Measurements from ENCODE around the gene NUAK1.

NUAK1 gene

DNA sequence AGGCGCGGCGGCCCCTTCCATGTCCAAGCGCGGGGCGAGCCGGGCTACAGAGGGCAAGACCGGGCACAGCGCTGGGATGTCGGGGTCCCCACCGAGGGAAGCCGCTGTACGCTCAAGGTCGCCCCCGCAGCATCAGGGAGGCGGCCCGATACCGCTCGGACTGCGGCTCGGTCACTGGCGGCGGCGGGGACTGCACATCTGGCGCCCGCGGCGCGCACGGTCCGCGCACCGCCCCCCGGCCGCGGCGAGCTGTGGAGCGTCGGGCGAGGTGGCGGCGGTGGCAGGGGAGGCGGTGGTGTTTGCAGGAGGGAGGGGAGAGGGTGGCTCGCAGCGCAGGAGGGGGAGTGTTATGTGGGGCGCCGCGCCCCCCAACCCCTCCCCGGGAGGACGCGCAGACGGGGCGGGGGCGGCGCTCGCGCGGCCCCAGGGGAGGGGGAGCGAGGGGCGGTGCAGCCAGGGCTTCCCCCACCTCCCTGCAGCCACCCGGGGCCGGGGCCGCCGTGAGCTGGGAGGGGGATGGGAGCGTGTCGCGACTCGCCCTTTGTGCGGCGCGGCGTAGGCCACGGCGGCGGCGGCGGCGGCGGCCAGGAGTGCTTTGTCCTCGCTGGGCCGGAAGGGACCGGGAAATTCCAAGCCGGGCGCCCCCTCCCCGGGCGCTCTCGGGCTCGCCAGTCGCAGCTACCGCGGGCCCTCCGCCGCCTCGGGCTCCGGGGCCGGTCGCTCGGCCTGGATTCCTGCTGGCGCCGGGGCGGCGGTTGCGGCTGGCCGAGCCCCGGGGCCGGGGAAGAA is at the start of gene NUAK1:
Gene NUAK1 (minus strand): TSS at position 322 of the 789 bp plus-strand sequence. CDS start 301 bp downstream, at position 21.
- ATAC-seq: peak; percentile 45
- no peak for TF ChIP-seq TCF4 (CRISPR knock-in tag; IDR thresholded peaks at IDR 0.05; ENCODE audit: borderline replicate concordance)
- TF ChIP-seq ZNF70 (CRISPR knock-in tag; IDR thresholded peaks at IDR 0.05): no peak
- no peak for TF ChIP-seq PPARA (CRISPR knock-in tag; IDR thresholded peaks at IDR 0.05; ENCODE audit: borderline replicate concordance)
- TF ChIP-seq TOX (CRISPR knock-in tag; IDR thresholded peaks at IDR 0.05; ENCODE audit: borderline replicate concordance): no peak
- no peak for TF ChIP-seq BACH2 (CRISPR knock-in tag; IDR thresholded peaks at IDR 0.05; ENCODE audit: borderline replicate concordance)
- TF ChIP-seq ISL1 (CRISPR knock-in tag; IDR thresholded peaks at IDR 0.05): no peak

DNA sequence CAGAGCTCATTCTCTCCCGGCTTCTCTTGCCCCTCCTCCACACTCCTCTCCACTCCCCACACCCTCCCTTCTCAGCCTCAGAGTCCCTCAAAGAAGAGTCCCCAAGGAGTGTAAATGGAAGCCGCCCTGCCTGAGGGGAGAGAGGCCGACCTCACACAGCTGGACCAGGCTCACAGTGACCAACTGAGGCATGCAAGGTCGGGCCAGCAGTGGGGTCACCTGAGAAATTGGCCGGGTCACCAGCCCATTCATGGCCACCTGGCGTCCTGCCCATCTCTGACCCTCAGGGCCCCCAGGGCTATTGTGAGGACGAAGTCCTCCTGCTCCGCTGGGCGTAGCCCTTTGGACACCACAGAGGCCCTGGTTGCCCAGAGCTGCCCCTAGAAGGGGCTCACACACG is 49.5 kb upstream of the NUAK1 start:
- ATAC-seq: no peak
- no peak for TF ChIP-seq SNAI2 (CRISPR knock-in tag; IDR thresholded peaks at IDR 0.05)
- TF ChIP-seq TOX (CRISPR knock-in tag; IDR thresholded peaks at IDR 0.05; ENCODE audit: borderline replicate concordance): no peak
- no peak for TF ChIP-seq PPARA (CRISPR knock-in tag; IDR thresholded peaks at IDR 0.05; ENCODE audit: borderline replicate concordance)
- TF ChIP-seq OSR1 (CRISPR knock-in tag; IDR thresholded peaks at IDR 0.05): no peak
- no peak for TF ChIP-seq ISL1 (CRISPR knock-in tag; IDR thresholded peaks at IDR 0.05)
- TF ChIP-seq CSDC2 (CRISPR knock-in tag; IDR thresholded peaks at IDR 0.05): no peak
- TF ChIP-seq, protein P1, sequence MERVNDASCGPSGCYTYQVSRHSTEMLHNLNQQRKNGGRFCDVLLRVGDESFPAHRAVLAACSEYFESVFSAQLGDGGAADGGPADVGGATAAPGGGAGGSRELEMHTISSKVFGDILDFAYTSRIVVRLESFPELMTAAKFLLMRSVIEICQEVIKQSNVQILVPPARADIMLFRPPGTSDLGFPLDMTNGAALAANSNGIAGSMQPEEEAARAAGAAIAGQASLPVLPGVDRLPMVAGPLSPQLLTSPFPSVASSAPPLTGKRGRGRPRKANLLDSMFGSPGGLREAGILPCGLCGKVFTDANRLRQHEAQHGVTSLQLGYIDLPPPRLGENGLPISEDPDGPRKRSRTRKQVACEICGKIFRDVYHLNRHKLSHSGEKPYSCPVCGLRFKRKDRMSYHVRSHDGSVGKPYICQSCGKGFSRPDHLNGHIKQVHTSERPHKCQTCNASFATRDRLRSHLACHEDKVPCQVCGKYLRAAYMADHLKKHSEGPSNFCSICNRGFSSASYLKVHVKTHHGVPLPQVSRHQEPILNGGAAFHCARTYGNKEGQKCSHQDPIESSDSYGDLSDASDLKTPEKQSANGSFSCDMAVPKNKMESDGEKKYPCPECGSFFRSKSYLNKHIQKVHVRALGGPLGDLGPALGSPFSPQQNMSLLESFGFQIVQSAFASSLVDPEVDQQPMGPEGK (CRISPR knock-in tag; IDR thresholded peaks at IDR 0.05; ENCODE audit: borderline replicate concordance): no peak
- TF ChIP-seq, protein P2, sequence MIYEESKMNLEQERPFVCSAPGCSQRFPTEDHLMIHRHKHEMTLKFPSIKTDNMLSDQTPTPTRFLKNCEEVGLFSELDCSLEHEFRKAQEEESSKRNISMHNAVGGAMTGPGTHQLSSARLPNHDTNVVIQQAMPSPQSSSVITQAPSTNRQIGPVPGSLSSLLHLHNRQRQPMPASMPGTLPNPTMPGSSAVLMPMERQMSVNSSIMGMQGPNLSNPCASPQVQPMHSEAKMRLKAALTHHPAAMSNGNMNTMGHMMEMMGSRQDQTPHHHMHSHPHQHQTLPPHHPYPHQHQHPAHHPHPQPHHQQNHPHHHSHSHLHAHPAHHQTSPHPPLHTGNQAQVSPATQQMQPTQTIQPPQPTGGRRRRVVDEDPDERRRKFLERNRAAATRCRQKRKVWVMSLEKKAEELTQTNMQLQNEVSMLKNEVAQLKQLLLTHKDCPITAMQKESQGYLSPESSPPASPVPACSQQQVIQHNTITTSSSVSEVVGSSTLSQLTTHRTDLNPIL (CRISPR knock-in tag; IDR thresholded peaks at IDR 0.05; ENCODE audit: low read depth): no peak
- TF ChIP-seq BACH2 (CRISPR knock-in tag; IDR thresholded peaks at IDR 0.05; ENCODE audit: borderline replicate concordance): no peak
- no peak for TF ChIP-seq ZFP3 (CRISPR knock-in tag; IDR thresholded peaks at IDR 0.05)

DNA sequence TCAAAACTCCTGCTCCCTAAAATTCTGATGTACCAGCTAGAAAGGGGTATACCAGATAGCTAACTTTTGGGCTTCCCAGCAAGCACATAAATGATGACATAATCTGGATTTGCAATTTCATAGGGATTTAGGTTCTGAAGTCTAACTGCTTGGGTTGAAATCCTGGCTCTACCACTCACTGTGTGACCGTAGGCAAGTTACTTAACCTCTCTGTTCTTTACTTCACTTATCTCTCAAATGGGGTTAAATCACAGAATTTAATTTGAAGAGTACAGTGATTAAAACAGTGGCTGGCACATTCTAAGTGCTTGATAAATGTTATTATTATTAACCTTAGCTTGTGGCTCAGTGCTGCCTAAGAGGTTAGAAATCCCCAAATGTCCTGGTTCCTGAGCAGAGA is 49.1 kb upstream of the NUAK1 start:
- TF ChIP-seq ARNTL (CRISPR knock-in tag; IDR thresholded peaks at IDR 0.05; ENCODE audit: borderline replicate concordance, low read depth) (no peak), ZNF8 (CRISPR knock-in tag; IDR thresholded peaks at IDR 0.05) (no peak), CSDC2 (CRISPR knock-in tag; IDR thresholded peaks at IDR 0.05) (no peak), ZFP30 (CRISPR knock-in tag; IDR thresholded peaks at IDR 0.05) (no peak), BACH2 (CRISPR knock-in tag; IDR thresholded peaks at IDR 0.05; ENCODE audit: borderline replicate concordance) (no peak), ZFP3 (CRISPR knock-in tag; IDR thresholded peaks at IDR 0.05) (no peak), ISL1 (CRISPR knock-in tag; IDR thresholded peaks at IDR 0.05) (no peak), PPARA (CRISPR knock-in tag; IDR thresholded peaks at IDR 0.05; ENCODE audit: borderline replicate concordance) (no peak), ZNF70 (CRISPR knock-in tag; IDR thresholded peaks at IDR 0.05) (no peak), ZNF565 (CRISPR knock-in tag; conservative IDR thresholded peaks at IDR 0.05; ENCODE audit: low read depth) (no peak), ESRRG (CRISPR knock-in tag; IDR thresholded peaks at IDR 0.05) (no peak), GLIS3 (CRISPR knock-in tag; IDR thresholded peaks at IDR 0.05) (no peak)
- TF ChIP-seq, protein P1 (CRISPR knock-in tag; IDR thresholded peaks at IDR 0.05; ENCODE audit: borderline replicate concordance): no peak
- TF ChIP-seq, protein P3, sequence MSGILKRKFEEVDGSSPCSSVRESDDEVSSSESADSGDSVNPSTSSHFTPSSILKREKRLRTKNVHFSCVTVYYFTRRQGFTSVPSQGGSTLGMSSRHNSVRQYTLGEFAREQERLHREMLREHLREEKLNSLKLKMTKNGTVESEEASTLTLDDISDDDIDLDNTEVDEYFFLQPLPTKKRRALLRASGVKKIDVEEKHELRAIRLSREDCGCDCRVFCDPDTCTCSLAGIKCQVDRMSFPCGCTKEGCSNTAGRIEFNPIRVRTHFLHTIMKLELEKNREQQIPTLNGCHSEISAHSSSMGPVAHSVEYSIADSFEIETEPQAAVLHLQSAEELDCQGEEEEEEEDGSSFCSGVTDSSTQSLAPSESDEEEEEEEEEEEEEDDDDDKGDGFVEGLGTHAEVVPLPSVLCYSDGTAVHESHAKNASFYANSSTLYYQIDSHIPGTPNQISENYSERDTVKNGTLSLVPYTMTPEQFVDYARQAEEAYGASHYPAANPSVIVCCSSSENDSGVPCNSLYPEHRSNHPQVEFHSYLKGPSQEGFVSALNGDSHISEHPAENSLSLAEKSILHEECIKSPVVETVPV (CRISPR knock-in tag; IDR thresholded peaks at IDR 0.05): no peak
- ATAC-seq: no peak

DNA sequence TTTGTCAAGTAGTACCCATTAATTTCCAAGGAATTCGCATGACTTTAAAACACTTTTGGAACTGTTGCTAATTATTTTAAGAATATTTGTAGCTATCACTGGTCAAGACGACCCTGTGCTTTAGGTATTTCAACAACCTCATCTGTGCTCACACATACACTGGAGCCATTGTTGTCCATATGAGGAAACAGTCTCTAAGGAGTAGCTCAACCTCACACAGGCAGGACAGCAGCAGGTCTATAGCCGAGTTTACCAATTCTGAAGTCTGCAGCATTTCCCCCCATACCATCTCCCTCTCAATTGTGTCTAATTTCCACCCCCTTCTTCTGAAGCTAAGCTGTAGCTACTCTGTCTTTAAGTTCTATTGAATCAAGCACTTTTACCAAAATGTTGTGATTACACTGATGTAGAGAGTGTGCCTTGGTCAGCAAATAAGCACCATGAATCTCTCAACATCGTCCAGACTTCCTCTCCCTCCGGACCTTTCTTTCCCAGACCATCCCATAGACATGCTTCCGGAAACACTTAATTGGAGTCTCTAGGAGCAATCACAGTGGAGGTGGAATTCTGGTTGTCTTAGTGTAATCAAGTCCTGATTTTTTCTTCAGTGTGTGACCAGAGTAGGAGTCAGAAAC is 48.5 kb upstream of the NUAK1 start:
- ATAC-seq: no peak
- TF ChIP-seq RARB (CRISPR knock-in tag; IDR thresholded peaks at IDR 0.05): no peak
- TF ChIP-seq, protein P2 (CRISPR knock-in tag; IDR thresholded peaks at IDR 0.05; ENCODE audit: low read depth): no peak
- no peak for TF ChIP-seq ESRRG (CRISPR knock-in tag; IDR thresholded peaks at IDR 0.05)
- TF ChIP-seq, protein P4, sequence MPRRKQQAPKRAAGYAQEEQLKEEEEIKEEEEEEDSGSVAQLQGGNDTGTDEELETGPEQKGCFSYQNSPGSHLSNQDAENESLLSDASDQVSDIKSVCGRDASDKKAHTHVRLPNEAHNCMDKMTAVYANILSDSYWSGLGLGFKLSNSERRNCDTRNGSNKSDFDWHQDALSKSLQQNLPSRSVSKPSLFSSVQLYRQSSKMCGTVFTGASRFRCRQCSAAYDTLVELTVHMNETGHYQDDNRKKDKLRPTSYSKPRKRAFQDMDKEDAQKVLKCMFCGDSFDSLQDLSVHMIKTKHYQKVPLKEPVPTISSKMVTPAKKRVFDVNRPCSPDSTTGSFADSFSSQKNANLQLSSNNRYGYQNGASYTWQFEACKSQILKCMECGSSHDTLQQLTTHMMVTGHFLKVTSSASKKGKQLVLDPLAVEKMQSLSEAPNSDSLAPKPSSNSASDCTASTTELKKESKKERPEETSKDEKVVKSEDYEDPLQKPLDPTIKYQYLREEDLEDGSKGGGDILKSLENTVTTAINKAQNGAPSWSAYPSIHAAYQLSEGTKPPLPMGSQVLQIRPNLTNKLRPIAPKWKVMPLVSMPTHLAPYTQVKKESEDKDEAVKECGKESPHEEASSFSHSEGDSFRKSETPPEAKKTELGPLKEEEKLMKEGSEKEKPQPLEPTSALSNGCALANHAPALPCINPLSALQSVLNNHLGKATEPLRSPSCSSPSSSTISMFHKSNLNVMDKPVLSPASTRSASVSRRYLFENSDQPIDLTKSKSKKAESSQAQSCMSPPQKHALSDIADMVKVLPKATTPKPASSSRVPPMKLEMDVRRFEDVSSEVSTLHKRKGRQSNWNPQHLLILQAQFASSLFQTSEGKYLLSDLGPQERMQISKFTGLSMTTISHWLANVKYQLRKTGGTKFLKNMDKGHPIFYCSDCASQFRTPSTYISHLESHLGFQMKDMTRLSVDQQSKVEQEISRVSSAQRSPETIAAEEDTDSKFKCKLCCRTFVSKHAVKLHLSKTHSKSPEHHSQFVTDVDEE (CRISPR knock-in tag; IDR thresholded peaks at IDR 0.05): no peak
- no peak for TF ChIP-seq GLIS3 (CRISPR knock-in tag; IDR thresholded peaks at IDR 0.05)
- no peak for TF ChIP-seq ZC3H10 (CRISPR knock-in tag; IDR thresholded peaks at IDR 0.05)
- TF ChIP-seq OSR1 (CRISPR knock-in tag; IDR thresholded peaks at IDR 0.05): no peak
- TF ChIP-seq ZNF8 (CRISPR knock-in tag; IDR thresholded peaks at IDR 0.05): no peak

All from SK-N-SH treated with all-trans-retinoic acid at 6 μM for 48 hours (cell line).